GM19099 (cell line): ENCODE data around the gene UBE2L5.

ENCODE experiments used
- POLR2A ChIP-seq: IDR thresholded peaks from 3 replicates; pipeline ENCODE4 v1.6.1; 2011; ENCODE audit warnings: low read depth; ENCODE audit not compliant: insufficient read length; ENCODE audit errors: extremely low read depth

The UBE2L5 gene

DNA sequence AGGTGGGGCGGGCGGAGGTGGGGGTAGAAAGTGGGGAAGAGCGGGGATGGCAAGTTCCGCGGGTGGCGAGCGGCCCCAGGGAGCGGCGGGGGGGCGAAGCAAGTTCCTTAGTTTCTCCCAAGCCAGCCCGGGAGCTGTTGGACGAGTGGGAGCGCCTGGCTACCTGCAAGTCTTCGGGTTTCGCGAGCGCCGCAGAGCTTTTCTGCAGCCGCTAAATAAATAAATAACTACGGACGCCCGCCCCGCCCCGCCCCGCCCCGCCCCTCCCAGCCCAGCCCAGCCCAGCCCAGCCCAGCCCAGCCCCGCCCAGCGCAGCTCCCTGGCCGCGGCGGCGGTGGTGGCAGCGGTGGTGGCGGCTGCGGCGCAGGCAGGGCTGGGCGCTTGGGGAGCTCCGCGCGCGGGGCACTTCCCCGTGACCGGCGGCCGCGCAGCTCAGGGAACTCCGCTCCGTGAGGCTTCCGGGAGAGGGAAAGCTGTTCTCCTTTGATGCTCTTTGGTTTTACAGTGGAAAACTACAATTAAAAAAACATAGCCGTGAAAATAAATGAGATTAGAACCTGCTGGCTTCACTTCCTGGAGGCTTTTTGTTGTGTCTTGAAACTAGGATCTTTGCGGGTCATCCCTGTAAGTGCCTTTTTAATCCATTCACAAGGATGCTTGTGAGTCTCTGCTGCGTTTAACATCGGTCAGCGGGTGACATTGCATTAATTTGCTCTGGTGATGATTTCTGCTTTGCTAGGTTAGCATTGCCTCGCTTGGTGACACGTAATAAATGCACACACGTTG, at the start of gene UBE2L5:
UBE2L5 (plus strand) TSS at position 440 of the 786 bp plus-strand sequence. CDS start 5,498 bp downstream, outside the sequence.
- peak; percentile 85 for TF ChIP-seq POLR2A

- TF ChIP-seq POLR2A: peak; percentile 49
These were observed 48.6 kb upstream of the UBE2L5 start for GRCh38 chr13:30373727-30374126.

DNA sequence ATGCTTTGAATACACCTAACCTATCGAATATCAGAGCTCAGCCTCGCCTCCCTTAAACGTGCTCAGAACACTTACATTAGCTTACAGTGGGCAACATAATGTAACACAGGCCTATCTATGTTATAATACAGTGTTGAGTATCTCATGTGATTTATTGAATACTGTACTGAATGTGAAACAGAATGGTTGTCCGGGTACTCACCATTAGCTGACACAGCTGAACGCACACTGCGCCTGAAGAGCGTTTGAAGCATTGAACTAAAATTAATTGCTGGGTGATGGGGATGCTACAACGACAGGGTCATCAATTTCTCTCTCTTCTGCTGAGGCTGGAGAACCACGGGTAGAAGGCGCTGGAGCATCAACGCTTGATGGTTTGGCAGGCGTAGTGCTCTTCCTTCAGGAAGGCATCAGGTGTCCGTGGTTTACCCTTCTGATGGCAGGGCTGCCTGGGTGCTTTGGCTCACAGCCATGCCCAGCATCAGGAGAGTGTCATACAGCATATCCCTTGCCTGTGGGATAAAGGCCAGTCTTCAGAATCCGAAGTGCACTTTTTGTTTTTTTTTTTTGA, 46.9 kb upstream of the UBE2L5 start:
- TF ChIP-seq POLR2A: peak; percentile 37

DNA sequence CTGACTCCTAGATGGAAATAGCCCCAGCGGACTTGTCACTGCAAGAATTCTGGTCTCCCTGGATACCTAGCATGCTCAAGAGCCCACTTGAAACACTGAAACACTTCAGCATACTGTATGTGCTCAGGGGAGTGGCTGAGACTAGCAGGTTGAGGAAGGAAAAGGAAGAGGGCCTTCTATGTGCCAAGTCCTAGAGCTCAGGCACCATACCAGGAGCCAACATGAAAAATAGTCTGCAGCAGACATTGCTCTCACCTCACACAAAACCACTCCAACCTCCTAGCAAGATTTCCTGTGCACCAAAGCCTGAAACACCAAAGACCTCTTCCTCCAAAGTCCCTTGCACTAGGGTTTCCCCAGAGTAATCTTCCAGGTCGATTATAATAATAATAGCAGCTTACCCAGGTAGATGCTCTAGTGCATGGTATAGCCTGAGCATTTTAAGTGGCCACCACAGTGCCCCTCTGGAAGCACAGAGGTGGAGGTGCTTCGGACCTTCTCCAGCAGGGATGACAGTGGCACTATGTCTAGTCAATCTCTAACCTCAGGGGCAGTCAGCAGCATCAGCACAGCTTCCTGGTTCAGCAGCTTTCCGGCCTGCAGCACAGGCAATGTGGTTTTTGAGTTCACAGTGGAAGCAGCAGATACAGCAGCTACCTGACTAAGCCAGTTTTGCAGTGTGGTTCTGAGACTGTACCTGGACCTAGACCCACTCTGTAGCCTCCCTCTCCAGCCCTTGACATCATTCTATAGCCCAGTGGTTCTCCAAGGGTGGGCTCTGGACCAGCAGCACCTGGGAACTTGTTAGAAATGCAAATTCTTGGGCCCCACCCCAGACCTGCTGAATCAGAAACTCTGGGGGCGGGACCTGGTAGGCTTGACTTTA, 45.6 kb upstream of the UBE2L5 start:
- TF ChIP-seq POLR2A: peak; percentile 47

GRCh38 chr13:30377312-30377685, 45.0 kb upstream of the UBE2L5 start:
- no peak for TF ChIP-seq POLR2A

DNA sequence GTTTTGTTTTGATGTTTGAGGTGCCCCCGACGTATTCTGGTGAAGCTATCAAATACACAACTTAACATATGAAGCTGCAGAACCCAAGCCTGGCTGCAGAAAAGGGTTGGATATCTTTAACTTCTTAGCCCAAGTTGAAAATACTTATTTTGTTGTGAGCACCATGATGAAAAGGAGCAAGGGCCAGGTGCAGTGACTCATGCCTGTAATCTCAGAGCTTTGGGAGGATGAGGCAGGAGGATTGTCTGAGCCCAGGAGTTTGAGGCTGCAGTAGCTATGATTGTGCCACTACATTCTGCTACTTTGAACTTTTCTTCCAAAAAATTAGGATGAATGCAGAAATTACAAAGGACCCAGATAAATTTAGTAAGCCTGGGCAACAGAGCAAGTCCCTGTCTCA, 44.1 kb upstream of the UBE2L5 start:
- no peak for TF ChIP-seq POLR2A

DNA sequence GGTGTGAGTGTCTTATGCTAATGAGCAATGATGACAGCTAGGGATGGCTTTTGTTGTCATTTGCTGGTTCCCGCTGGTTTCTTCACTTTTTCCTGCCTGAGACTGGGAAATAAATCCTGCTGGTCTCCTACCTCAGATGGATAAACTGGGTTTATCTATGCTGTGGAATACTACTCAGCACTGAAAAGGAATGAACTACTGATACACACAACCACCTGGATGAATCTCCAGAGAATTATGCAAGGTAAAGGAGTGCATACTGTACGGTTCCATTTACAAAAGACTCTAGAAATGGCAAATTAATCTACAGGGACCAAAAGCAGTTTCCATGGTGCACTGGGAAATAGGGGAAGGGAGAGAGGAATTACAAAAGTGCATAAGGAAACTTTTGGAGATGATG, 41.2 kb upstream of the UBE2L5 start:
- TF ChIP-seq POLR2A: no peak

- no peak for TF ChIP-seq POLR2A
These were observed 39.3 kb upstream of the UBE2L5 start for GRCh38 chr13:30382836-30383525.

- no peak for TF ChIP-seq POLR2A
These were observed 33.6 kb upstream of the UBE2L5 start for GRCh38 chr13:30388406-30389283.

DNA sequence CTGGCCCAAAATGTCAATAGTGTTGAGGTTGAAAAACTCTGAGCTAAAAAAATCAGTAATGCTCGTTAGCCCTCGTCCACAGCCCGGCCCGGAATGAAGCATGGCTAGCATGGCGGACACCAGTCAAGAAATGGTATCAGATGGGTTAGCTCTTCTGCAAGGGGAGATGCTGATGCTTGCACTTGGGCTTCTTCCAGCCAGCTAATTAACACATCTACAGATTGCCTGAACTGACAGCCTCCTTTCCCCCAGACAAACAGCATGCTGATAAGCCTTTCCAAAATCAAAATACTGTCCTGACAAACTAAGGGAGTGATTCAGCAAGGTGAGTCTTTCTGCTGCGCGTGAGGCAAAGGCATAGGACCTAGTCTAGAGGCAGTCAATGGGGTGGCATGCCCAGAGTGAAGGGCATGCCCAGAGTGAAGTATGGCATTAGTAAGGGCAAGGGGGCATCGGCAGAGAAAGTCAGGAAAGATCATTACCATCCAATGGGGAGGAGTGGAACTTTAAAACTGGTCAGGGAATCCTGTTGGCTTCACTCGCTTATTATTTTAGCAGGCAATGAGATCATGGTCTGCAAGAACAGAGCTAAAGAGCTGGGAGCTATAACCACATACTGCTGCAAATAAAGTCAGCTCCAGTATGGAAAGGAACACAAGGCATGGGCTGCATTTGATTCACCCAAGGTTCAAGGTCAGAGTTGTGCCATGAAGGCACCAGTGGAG, 30.2 kb upstream of the UBE2L5 start:
- no peak for TF ChIP-seq POLR2A

DNA sequence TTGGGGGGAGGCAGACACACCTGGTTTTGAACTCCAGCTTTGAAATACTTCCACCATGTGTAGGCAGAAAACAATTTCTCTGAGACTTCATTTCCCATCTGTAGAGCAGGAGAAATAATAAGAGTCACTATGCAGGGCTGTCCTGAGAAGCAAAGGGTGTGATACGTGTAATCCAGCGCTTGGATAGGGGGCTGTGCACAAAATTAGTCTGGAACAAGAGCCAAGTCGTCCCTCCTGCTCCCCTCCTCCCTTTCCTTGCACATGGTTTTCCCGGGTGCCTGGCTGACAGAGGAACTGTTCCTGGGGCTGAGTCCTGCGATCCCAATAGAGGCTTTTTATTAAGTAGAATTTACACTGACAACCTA, 29.6 kb upstream of the UBE2L5 start:
- no peak for TF ChIP-seq POLR2A

DNA sequence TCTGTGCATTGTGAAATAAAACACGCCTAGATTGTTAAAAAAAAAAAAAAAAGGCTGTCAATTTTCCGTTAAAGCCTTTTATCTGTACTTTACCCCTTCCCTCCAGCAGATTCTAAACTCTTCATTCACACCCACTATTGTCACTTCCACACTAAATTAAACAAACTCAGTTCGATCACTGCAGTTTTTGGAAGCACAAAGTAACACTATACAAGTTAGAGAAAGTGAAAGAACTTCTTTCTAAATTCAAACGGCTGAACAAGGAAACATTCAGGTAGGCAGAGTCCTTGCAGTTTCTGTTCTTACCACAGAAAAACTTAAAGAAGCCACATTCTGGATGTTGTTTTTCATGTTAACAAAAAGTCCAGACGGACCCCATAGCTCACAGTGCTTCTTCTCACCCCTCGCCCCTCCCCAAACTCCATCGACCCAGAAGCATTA, 27.5 kb upstream of the UBE2L5 start:
- TF ChIP-seq POLR2A: no peak
